Measurements from ENCODE around the gene PC.
A peak's percentile ranks its signal among the peaks of the same experiment; 100 is the strongest.
"Not testable (repeated sequence)": the region's sequence is repeated elsewhere in the genome, so short reads cannot be mapped to it uniquely, and the experiment has no call there.

Gene PC, protein sequence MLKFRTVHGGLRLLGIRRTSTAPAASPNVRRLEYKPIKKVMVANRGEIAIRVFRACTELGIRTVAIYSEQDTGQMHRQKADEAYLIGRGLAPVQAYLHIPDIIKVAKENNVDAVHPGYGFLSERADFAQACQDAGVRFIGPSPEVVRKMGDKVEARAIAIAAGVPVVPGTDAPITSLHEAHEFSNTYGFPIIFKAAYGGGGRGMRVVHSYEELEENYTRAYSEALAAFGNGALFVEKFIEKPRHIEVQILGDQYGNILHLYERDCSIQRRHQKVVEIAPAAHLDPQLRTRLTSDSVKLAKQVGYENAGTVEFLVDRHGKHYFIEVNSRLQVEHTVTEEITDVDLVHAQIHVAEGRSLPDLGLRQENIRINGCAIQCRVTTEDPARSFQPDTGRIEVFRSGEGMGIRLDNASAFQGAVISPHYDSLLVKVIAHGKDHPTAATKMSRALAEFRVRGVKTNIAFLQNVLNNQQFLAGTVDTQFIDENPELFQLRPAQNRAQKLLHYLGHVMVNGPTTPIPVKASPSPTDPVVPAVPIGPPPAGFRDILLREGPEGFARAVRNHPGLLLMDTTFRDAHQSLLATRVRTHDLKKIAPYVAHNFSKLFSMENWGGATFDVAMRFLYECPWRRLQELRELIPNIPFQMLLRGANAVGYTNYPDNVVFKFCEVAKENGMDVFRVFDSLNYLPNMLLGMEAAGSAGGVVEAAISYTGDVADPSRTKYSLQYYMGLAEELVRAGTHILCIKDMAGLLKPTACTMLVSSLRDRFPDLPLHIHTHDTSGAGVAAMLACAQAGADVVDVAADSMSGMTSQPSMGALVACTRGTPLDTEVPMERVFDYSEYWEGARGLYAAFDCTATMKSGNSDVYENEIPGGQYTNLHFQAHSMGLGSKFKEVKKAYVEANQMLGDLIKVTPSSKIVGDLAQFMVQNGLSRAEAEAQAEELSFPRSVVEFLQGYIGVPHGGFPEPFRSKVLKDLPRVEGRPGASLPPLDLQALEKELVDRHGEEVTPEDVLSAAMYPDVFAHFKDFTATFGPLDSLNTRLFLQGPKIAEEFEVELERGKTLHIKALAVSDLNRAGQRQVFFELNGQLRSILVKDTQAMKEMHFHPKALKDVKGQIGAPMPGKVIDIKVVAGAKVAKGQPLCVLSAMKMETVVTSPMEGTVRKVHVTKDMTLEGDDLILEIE

GRCh38 chr11:66958232-66958955 lies at the start of gene PC:
PC (minus strand) TSS chr11:66958383; CDS start chr11:66872159, 86,224 bp downstream.
- peak; percentile 99 for DNase-seq

DNA sequence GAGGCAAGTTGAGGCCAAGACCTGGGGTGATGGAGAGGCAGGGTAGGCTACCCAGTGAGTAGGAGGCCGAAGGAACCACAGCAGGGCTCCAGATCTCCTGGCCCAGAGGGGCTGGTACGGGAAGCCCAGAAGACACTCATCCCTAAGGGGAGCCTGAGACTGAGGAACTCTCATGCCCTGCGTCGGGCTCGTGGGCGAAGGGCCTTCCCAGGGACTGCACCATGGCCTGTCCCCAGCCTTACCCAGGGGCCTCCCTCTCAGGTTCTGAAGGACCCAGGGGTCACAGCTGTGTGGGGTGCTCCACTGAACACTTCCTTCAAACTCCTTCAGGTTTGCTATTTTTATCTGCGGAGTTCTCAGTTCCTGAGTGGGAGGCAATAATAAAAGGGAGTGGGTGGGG lies 48.9 kb upstream of the PC start:
- DNase-seq, result no peak

DNA sequence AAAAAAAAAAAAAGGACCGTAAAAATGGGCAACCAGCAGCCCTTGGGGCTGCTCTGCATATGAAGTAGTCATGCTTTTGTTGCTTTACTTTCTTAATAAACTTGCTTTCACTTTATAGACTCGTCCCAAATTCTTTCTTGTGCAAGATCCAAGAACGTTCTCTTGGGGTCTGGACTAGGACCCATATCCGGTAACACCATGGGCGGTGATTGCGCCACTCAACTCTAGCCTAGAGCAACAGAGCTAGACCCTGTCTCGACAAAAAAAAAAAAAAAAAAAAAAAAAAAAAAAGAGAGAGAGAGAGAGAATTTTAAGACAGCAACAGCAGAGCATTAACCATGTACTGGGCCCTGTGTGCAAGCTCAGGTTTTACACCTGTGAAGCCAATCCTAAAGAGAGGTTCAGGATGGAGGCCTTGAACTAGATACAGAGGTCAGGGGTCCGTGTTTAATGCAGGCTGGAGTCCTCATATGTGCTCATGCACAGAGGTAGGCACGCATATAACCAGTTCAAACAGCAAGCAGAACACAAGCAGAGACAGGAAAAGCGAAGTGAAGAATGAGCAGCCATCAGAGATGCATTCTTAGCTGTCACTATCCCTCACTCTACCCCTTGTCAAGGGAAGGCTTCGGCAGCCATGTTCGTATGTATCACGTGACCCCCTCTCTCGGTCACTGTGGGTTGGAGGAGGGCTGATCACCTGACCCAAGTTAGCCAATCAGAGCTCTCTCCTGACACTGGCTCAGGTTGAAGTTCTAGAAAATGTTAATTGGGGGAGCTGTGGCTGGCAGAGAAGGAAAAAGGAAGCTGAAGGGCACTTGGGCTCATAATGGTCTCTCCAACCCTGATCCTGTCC lies 48.1 kb upstream of the PC start:
- peak; percentile 11 for DNase-seq

DNA sequence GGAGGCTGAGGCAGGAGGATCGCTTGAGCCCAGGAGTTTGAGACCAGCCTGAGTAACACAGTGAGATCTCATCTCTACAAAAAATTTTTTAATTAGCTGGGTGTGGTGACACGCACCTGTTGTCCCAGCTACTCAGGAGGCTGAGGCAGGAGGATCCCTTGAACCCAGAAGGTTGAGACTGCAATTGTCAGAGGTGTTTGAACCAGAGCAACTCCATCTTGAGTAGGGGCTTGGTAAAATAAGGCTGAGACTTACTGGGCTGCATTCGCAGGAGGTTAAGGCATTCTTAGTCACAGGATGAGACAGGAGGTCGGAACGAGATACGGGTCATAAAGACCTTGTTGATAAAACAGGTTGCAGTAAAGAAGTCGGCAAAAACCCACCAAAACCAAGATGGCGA lies 47.0 kb upstream of the PC start:
- DNase-seq, result not testable (repeated sequence)

- DNase-seq, result no peak
Measured at GRCh38 chr11:67002921-67003411, 44.8 kb upstream of the PC start.

- no peak for DNase-seq
Measured at GRCh38 chr11:67002297-67002913, 44.2 kb upstream of the PC start.

DNA sequence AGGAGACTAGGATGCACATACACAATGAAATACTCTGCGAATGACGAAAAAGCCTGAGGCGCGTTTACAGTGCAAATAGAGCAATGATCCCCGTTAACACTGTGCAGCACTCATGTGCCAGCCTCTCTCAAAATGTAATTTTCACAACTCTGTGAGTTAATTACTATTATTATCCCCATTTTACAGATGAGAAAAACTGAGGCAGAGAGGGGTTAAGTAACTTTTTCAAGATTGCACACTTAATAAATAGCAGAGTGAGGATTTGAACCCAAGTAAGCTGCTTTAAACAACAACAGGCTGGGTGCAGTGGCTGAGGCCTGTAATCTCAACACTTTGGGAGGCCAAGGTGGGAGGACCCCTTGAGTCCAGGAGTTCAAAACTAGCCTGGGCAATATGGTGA lies 43.1 kb upstream of the PC start:
- no peak for DNase-seq

- DNase-seq, result no peak
Measured at GRCh38 chr11:66999555-66999954, 41.4 kb upstream of the PC start.

DNA sequence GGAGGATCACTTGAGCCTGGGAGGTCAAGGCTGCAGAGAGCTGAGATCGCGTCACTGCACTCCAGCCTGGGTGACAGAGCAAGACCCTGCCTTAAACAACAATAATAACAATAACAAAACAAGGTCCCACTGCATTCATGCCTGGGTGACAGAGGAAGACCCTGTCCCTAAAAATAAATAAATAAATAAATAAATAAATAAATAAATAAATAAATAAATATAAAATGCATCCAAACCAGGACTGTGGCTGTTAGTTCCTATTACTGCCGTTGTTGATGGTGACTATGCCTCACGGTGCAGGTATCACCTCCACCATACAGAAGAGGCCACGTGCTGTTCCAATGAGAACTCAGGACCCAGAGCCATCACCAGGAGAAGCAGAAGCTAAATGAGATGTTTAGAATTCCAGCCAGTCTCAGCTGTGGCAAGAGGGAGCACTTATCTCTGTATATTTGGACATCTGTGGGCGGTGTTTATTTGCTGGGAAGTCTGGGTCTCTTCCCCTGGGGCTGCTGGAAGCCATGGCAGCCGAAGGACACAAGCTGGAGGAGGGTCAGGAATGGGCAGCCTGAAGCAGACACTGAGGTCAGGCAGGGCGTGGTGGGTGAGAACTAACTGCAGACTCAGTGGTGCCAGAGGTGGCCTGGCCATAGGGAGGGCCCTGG lies 38.6 kb upstream of the PC start:
- DNase-seq, result no peak

DNA sequence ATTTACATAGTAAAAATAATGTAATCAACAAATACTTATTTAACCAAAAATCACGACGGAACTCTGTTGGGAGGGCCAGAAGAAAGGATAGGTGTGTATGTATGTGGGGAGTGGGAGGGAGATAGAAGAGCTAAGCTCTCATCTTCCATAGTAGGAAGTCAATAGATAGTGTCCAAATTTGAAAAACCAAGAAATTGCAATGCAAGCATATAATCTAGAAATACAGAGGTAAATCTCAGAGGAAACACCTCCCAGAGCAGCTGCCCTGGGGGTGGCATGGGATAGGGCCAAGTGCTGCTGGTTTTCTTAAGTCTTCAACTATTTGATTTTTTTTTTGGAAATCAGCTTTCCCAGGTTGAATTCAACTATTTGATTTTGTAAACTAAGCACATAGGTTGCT lies 33.9 kb upstream of the PC start:
- DNase-seq, result no peak

- DNase-seq, result not testable (repeated sequence)
Measured at GRCh38 chr11:66989360-66989759, 31.2 kb upstream of the PC start.

GRCh38 chr11:66988741-66989140 lies 30.6 kb upstream of the PC start:
- DNase-seq, result not testable (repeated sequence)

- DNase-seq, result no peak
Measured at GRCh38 chr11:66987924-66988637, 29.9 kb upstream of the PC start.

GRCh38 chr11:66987158-66987620 lies 29.0 kb upstream of the PC start:
- DNase-seq, result no peak

- DNase-seq, result no peak
Measured at GRCh38 chr11:66986178-66986545, 28.0 kb upstream of the PC start.

DNA sequence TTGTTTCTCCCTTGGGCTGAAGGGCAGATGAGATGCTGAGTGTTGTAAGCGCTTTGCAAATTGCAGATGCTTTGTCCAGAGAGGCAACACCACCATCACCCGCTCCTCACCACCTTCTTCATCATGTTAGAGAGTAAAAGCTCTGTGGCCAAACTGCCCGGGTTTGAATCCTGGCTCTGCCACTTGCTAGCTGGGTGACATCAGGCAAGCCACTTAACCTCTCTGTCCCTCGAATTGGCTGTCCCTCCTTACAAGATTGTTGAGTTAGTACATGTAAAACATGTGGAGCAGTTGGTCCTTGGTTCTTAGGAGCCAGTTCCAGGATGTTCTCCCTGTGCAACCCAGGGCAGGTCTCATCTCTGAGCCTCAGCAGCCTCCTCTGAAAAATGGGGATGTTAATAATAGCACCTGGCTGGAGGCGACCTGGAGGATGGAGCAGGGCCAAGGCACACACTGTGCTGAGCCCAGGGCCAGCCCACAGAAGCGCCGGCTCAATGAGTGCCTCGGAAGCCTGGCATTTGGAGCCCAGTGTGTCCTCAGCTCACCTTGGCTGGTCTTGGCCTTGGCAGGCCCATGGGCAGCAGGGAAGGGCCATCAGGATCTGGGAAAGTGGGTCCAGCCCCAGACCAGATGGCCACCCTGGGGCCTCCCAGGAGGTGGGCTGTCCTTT lies 27.5 kb upstream of the PC start:
- DNase-seq, result no peak

DNA sequence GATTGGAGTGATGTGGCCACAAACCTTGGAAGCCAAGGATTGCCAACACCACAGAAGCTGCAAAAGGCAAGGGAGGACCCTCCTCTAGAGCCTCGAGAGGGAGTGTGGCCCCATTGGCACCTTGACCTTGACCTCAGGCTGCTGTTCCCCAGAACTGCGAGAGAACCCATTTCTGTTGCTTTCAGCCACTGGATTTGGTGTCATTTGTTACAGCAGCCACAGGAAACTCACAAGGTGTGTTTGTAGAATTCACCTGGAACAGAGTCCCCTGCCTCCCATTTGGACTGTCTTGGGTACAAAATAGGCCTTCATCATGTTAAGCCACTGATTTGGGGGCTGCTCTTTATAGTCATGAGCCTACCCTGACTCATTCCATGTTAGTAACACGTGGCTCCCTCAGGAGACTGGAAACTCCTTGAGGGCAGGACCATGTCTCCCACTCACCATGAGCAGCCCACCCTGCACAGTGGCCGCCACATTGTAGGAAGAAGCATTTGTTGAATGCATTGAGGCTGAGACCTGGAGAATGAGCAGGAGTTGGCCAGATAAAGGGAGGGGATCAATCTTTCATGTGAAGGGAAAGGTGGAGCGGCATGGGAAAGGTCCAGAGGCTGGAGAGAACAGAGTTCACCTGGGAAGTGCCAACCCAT lies 25.2 kb upstream of the PC start:
- no peak for DNase-seq

GRCh38 chr11:66981976-66982578 lies 23.9 kb upstream of the PC start:
- DNase-seq, result peak; percentile 84
